Prostate gland (tissue), 2 donors: ENCODE data around the gene FZD10.

Experiments
- CTCF ChIP-seq, 4 experiments: fragments of 200-600 bp in 2 of 4; fragments of 450-650 bp in 2 of 4; sonication (generic) in 2 of 4; IDR thresholded peaks; 1 replicate in 3 of 4; 2 replicates in 1 of 4; pipeline ENCODE4 v1.5.1; 2016 to 2019; ENCODE audit warnings: antibody characterized with exemption in 4 of 4, mild to moderate bottlenecking in 2 of 4, moderate library complexity in 2 of 4
- POLR2A ChIP-seq: fragments of 450-650 bp; IDR thresholded peaks from one replicate; pipeline ENCODE4 v1.6.1; 2016; ENCODE audit warnings: antibody characterized with exemption, mild to moderate bottlenecking
- POLR2AphosphoS5 ChIP-seq: sonication (generic); formaldehyde crosslinking; IDR thresholded peaks from one replicate; pipeline ENCODE4 v1.6.1; 2017; ENCODE audit warnings: antibody characterized with exemption

DNA sequence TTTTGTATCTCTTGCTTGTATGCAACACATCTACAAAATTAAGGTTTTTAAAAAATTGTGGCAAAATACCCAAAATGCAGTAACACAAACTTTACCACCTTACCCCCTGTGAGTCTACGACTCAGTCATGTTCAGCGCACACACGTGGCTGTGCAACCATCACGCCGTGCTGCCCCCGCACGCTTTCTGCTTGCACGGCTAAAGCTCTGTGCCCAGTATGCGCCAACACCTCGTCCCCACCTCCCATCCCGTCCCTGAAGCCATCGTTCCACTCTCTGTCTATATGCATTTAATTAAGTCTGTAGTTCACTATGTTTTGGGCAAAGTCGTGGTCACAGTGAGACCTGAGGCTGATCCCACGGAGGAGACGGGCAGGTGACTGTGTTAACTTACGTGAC is 36.4 kb downstream of the FZD10 start:
- TF ChIP-seq CTCF (IDR thresholded peaks at IDR 0.05) (no peak), POLR2AphosphoS5 (no peak), POLR2A (no peak)
